Measurements from ENCODE around the gene CD81.

DNA sequence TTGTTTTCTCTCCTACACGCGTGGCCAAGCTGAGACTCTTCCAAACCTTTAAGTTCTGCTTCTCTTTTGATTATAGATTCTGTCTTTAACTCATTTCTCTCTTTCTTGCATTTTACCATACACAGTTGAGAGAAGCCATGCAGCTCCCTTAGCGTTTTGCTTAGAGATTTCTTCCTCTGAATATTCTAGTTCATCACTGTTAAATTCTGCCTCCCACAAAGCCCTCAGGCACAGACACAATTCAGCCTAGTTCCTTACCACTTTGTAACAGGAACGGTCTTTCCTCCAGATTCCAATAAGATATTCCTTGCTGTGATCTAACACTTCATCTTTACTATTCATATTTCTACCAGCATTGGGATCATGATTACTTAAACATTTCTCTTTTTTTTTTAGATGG, 24.7 kb upstream of the CD81 start:
- TF ChIP-seq, protein P1, sequence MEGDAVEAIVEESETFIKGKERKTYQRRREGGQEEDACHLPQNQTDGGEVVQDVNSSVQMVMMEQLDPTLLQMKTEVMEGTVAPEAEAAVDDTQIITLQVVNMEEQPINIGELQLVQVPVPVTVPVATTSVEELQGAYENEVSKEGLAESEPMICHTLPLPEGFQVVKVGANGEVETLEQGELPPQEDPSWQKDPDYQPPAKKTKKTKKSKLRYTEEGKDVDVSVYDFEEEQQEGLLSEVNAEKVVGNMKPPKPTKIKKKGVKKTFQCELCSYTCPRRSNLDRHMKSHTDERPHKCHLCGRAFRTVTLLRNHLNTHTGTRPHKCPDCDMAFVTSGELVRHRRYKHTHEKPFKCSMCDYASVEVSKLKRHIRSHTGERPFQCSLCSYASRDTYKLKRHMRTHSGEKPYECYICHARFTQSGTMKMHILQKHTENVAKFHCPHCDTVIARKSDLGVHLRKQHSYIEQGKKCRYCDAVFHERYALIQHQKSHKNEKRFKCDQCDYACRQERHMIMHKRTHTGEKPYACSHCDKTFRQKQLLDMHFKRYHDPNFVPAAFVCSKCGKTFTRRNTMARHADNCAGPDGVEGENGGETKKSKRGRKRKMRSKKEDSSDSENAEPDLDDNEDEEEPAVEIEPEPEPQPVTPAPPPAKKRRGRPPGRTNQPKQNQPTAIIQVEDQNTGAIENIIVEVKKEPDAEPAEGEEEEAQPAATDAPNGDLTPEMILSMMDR (IDR thresholded peaks at IDR 0.05) = no peak
- TF ChIP-seq POLR2A (IDR thresholded peaks at IDR 0.05) (no peak), POLR2AphosphoS5 (IDR thresholded peaks at IDR 0.05) (no peak), EP300 (IDR thresholded peaks at IDR 0.05) (no peak)

Measured in upper lobe of left lung (tissue), 4 donors.